ENCODE results near the gene TCF7L2.

The TCF7L2 gene

DNA sequence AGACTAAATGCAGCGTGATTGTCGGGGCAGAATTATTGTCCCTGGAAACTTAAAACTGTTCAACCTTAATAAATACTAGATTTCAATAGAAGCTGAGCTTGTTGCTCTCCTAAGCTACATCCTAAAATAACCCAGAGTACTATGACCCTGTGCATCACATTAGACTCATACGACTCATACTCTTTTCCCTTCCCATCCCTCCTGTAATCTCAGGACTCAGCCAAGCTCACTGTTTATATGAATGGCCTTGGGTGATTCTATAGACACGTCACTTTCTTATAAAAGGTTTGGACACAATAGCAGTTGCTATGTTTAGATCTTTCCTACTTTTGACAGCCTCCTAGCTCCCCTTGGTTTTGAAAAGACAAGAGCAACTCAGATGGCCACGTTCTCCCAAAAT is 17.2 kb downstream of the TCF7L2 start:
- DNase-seq, result no peak

DNA sequence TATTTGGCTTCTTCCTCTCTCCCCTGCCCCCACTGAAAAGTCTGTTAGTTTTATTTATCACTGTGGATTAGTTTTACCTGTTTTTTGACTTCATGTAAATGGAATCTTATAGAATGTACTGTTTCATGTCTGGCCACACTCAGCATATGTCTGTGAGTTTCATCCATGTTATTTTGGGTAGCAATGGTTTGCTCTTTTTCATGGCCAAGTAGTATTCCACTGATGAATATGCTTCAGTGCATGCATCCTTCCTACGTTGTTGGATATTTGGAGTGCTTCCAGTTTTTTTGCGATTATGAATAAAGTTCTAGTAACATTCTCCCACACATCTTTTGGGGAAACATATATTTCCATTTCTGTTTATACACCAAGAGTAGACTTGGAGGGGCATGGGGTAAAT is 19.1 kb downstream of the TCF7L2 start:
- DNase-seq, result no peak

DNA sequence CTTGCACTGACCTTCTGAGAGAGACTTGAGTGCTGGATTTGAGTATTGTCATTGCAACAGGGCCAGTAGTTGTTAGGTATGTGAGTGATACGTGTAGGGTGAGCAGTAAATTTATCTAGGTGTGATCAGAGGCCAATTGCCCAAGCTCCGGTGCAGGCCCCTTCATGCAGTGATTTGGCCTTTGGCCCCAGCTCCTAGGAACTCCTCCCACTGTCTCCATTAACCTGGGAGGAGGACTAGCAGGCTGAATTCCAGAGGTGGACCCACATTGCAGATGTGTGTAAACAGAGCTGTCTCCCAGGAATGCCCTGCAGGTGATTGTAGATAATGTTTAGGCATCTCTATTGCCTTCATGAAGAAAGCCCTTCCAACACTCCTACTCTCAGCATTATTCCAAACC is 19.5 kb downstream of the TCF7L2 start:
- DNase-seq, result no peak

DNA sequence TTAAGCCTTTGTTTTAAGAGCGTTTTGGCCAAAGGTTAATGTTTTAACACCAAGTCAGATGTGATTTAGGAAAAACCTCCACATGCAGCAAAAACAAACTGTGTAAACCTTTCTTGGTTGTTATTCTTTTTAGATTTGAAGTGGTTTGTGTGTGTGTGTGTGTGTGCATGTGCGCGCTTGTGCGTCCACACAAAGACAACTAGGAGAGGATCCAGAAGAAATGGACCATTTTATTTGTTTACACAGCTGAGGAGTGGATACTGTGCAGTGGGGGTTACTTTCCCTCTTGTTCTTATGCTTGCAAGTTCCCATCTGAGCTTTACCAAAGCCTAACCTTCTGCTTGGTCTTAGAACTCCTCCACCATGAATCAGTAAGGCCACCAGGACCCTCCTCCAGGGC is 20.0 kb downstream of the TCF7L2 start:
- DNase-seq, result no peak

DNA sequence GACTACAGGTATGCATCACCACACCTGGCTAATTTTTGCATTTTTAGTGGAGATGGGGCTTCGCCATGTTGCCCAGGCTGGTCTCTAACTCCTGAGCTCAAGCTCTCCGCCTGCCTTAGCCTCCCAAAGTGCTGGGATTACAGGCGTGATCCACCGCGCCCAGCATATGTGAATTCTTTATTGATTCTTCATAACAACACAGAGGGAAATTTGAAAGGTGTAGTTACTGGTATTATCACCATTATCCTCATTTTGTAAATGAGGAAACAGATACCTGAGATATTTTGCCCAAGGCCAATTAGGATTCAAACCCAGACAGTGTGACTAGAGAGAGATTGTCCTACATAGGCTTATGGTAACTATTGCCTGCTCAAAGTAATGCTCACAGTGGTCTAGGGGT is 22.6 kb downstream of the TCF7L2 start:
- DNase-seq, result no peak

DNA sequence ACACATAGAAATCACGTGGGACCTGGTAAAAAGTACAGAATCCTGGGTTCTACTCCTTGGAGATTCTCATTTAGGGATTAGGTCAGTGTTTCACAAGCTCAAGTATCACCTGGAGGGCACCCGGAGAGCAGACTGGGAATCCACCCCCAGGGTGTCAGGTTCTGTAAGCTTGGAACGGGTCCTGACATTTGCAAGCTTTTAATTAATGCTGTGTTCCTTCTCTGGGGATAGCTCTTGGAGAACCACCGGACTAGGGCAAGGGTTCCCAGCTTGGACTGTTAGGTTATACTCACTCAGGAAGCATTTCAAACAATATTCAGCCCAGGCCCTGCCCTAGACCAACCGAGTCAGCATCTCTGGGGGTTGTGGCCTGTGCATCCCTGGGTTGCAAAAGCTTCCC is 23.0 kb downstream of the TCF7L2 start:
- DNase-seq, result no peak

DNA sequence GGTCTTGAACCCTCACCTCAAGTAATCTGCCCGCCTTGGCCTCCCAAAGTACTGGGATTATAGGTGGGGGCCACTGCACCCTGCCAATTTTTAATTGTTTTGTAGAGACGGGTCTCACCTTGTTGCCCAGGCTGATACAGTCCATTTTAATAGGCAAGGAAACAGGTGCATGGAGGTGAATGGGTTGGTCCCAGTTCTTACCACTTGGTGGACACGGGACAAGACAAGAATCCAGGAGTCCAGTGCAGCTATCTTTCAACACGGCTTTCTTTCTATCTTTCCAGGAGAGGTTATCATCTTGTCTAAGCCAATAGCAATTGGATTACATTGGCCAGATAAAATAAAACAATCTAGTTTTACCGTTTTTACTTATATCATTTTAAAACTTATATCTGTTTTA is 23.8 kb downstream of the TCF7L2 start:
- DNase-seq, result no peak

DNA sequence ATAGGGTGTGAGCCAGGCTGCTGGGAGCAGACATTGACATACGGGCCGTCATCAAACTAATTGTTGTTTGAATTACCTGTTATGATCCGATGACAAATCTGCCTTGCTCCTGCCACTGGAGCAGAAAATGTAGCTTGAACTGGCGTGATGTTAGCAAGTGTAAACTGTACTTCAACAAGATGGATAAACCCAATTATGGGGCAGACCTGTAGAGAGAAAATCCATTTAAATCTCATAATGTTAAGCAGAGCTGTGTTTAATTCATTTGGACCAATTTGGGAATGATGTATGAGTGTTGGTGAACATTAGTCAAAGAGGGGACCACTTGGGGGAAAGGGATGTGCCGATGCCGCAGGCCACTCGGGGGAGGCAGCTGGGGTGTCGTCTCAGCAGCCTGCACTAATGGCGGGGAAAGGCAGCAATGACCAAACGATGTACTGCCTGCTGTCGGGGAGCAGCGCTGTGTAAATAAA is 27.4 kb downstream of the TCF7L2 start:
- no peak for DNase-seq

DNA sequence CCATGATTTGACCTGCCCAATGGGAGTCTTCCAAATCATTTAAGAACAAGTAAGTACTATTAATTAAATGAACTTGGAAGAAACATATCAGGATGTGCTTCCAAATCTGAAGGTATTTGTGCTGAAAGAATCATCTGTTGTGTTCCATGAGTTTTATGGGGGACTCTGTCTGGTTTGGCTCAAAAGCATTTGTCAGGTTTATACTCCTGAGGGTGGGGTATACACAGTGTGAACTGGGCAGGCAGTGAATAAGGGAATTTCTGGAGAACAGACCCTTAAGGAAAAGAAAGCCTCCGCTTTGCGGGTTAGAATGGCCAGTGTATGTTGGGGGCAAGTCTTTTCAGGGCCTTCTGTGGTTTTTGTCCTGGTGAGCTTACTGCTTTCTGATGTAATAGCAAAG is 29.9 kb downstream of the TCF7L2 start:
- DNase-seq, result no peak

DNA sequence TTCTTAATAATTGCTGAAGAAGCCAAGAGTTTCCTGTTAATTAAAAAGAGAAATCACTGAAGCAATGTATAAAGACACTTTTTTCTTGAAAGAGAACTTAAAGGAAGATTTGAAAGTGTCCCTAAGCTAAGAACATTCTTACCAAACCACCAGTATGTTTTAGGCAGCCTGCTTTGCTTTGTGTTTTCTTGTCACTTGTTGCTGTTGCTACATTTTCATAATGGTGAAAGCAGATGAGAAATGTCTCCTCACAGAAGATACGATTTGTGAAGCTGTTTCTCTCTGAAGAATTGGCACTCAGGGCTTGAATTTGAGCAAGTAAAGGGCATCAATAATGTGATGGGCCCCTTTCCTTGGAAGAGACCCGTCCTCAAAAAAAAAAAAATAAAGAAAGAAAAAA is 30.9 kb downstream of the TCF7L2 start:
- DNase-seq, result no peak

DNA sequence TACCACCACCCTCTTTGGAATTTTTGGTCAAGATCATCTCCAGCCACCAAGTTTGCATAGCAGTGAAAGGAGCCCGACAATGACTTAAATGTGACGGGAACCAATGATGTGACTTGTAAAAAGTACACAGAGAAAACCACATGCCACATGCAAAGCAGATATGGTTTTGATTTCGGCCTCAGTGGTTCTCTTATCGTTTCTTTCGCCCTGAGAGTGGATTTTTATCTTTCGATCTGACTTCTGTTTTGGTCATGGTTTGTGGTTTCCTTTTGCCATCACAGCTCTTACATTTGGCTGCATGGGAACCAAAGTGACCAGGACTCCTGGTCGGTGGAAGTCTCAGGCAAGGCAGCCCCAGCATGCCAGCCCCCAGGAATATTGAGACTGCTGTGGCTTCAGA is 31.5 kb downstream of the TCF7L2 start:
- peak in 1 of 6 experiments; percentile 1 for DNase-seq

DNA sequence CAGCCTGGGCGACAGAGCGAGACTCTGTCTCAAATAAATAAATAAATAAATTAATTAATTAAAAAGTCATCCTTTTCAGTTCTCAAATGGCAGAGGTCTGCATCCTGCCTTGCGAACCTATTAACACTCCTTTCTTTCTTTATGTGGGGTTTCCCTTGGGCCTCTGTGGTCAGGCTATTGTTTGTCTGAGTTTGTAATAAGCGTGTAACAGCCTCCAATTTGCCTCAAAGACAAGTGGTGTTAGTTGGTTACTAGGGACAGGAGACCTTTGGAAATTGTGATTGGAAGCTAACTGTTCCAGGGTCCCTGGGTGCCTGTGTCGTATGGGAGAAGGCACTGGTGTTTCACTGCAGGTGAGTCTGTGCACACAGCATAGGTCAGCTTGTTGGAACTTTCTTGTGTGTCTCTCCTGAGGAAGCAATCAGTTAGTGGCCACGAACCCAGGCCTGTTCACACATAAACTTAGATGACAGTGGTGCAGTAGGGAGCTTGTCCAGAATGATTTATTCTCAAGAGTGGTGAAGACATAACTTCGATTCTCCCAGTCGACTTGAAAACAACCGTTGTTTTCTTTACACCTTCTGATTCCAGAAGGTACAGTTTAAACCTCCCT is 33.5 kb downstream of the TCF7L2 start:
- no peak for DNase-seq

DNA sequence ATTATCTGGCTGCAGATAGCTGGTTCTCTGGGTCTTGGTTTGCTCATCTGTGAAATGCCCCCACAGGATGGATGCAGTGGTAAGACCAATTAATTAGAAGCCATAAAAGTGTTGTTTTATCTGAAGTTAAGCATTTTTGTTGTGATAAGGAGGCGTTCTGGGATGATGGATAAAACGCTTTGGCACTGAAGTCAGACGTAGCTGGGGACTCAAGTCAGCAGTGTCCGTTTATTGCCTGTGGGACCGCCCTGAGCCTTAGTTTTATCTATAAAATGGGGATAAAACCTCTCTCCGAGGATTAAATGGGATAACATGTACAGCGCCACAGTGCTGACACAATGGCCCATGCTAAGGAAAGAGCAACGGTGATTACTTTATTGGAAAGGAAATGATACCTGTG is 34.7 kb downstream of the TCF7L2 start:
- no peak for DNase-seq

DNA sequence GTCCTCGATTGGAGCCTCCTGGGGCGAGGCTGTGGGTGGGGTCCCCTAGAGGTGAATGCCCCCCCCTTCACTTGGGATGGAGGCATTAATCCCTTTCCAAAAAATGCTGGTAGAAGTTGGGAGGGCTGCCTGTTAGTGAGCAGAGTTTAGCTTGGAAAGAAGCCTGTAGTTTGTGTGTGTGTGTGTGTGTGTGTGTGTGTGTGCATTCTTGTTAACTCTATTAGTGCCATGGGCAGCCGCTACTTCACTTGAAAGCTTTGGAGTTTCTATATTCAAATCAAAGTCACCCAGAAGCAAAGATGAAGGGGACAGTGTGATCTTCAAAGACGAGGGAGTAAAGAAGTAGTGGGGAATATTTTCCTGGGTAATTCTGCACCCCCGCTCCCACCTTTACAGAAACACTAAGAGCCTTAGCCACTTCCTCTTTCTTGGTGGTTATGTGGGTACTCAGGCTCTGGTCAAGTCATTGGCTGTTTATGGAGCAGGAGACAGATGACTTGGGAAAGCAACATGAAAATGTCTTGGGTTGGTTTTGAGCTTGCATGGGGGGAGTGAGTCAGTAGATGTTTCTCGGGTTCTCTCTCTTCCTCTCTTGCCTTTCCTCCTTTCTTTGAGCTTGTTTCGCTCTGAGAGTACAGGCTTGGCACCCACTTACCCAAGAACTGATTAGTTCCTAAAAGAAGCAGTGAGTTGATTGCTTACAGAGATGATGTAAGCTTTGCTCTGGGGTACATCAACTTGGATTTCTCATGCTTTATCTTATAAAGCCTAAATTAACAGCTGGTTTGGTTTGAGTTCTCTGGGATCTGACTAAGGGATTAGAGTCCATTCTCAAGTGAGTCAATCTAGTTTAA is 35.9 kb downstream of the TCF7L2 start:
- DNase-seq, result no peak

DNA sequence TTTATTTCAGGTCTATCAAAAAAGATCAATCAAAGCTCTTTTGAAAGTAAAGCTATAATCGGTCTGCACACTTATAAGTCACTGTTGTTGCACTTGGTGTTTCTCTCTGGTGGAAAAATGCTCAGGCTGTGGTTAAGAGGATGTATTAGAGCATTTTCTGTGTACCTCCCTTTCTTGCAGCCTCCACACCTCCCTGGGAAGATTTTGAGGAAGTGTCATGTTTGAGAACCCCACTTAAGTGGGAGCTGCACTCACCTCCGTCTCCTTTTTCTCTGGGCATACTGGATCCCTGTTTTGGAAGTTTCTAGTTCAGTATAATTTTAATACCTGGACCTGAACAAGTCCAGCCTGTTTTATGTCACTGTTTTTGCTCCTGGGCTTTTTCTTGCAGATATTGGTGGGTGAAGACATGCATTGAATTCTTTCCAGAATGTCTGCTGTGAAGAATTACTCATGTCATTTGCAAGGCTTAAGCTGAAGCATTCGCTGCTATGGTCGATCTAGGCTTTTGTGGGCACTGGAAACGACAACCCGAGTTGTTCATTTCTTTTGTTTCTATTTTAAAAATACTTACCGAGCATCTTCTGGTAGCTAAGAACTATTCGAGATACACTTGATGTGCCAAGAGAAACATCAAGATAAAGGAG is 36.6 kb downstream of the TCF7L2 start:
- no peak for DNase-seq

DNA sequence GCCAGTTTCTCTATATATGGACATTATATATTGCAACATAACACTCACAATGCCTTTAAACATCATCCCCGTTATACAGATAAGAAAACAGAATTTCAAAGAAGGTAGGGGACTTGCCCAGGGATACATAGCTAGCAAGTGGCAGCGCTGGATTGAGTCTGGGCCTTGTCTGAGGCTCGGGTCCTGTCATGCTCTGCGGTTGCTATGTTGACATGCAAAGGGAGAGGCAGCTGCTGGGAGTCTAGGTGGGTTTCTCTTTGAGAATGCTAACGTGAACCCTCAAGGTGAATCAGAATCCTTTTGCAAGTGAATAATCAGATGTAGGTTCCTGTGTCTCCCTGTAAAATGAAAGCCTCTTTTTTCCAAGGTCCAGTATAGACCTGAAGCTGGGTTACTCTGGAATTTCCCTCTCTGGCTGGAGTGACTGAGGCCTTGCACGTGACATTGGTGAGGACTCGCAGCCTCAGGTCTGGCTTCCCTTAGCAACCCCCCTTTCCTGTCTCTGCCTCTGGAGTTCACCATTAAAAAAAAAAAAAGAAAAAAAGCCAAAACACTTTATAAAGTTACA is 38.9 kb downstream of the TCF7L2 start:
- no peak for DNase-seq

DNA sequence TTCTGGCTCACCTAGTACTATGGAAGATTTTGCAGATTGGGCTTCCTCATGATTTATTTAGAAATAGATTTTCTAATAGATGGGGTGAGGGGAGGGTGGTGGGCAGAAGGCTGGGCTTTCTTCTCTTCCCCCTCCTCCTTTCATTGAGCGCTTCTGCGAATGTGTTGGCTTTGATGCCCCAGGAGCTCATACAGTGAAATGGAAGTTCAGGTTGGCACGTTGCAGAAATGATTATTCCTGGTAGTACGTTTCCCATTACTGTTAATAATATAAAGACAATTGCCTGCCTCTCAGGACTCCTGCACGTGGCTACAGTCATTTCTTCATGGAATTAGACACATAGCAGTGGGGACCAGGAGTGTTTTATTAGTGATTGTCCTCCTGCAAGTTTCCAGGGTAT is 39.8 kb downstream of the TCF7L2 start:
- DNase-seq, result no peak

DNA sequence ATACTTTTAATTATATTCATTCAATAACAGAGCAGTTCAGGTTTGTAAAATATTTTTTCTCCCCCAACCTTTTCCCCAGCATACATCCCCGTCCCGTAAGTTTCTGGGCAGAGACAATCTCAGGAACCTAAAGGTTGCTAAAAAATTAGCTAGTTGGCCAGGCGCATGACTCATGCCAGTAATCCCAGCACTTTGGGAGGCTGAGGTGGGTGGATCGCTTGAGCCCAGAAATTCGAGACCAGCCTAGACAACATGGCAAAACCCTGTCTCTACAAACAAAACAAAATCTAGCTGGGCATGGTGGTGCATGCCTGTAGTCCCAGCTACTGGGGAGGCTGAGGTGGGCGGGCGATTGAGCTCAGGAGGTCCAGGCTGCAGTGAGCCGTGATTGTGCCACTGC is 40.2 kb downstream of the TCF7L2 start:
- DNase-seq, result no peak

DNA sequence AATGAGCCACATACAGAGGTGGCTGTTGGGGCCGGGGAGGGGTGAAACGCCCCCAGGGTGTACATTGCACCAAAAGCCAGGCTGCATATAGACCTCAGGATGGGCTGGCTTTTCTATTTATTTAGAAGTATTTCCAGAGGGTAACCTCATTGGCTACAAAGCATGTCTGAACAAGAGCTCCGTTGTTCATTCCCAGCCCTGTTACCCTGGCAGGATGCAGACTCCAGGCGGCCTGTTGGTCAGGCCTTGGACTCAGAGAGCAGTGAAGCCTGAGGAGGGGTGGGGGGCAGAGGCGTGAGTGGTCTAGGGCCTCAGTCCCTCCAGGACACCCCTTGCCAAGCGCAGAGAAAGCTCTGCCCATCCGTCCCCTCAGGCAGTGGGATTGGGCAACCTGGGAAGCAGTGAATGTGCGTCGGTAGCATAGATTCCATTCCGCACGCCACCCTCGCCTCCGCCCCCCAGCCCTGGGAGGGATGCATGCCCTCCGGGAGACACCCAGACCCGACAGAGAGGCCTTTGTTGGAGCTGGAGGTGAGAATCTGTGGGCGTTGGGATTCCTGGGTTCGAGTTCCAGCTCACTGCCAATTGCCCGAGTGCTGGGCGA is 41.9 kb downstream of the TCF7L2 start:
- no peak for DNase-seq

DNA sequence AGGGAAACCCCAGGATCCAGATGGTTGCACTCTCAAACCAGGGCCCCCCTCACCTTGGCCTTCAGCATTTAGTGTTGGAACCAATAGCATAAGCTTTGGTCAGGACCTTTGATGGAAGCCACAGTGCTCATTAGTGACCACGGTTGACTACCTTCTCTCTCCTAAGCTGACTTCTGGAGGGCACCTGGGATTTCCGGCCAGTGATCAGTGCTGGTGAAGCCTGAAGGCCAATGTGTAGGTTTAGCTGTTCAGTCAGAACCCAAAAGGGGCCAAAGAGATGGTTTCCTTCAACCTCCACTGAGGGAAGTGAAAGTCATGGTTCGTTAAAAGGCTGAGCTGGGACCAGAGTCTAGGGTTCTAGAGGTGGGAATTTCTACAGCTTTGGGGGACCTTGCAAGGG is 46.4 kb downstream of the TCF7L2 start:
- DNase-seq, result no peak

DNA sequence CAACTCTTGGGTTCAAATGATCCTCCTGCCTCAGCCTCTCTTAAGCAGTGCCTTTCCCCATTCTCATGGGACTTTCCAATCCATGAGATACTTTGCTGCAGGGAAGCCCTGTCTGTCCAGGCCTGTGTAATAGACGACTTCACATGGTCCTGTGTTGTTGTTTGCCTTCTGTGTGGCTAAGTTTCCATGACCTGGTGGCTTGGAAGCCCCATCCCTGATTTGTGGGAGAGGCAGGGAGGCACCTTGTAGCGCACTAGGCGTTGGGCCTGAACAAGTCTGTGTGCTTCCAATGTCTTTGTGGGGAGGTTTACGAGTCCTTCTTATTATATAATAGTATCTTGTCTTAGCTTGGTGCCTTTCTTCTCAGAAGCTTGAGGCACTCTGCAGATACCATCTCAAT is 49.1 kb downstream of the TCF7L2 start:
- DNase-seq, result no peak

DNA sequence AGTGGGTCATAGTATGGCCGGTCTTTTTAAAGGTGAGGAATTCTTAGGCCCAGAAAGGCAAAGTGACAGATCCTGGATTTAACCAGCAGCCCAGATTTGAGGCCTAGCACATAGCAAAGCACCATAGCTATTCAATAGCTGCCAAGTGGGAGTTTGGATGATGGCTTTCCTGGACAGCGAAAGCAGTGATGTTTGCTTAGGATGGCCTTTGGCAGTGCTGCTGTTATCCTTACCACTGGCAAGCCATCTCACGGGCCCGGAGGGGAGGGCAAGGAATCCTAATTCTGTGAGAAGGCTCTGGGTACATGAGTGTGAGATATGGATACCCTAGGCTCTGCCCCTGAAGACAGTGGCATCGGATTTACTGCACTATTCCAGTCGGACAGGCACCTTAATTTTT is 50.4 kb downstream of the TCF7L2 start:
- DNase-seq, result no peak

DNA sequence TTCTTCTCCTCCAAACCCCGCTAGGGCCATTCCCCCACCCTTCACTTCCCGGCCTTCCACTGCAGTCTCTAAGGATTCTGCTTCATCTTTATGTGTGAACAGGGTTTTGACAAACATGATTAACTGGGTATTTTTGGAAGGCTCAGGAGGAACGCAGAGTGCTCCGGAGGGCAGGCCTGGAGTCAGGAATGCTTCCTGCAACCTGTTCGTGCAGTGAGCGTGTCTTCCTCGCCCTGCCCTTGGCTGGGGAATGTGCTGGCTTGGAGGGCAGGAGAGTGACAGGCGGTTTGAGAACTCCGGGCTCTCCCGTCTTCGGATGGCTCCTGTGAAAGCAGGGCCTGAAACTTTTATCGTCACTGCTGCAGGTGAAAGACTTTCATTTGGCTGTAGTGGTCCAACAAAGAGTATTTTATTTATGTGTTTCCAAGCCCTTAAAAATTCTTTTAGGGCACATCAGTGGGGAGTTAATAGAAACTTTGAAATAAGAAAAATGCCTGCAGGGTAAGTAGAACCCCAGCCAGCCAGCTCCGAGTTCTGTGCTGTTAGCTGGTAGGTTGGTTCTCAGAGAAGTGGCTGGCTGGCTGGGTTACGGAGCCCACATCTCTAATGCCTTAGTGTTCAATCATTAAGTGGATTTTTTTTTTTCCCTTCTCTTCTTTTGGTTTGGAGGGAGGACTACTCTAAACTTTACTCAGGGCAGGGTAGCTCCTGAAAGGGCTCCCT is 51.0 kb downstream of the TCF7L2 start:
- DNase-seq, result no peak
